HepG2 (cell line): ENCODE data around the gene DYNC2H1. TPM values are rescaled to one million over a fixed set of nuclear protein-coding genes. Genes with fewer than 3 reads are reported as not detected.
A peak's percentile ranks its signal among the peaks of the same experiment; 100 is the strongest.

Experiments
- DMAP1 ChIP-seq: IDR thresholded peaks from 2 replicates; pipeline ENCODE4 v1.6.1; 2016
- DRAP1 ChIP-seq: IDR thresholded peaks from 2 replicates; pipeline ENCODE4 v1.6.1; 2016; ENCODE audit warnings: missing genetic modification reagents, missing compliant biosample characterization
- HNF1B ChIP-seq: sonication (generic); formaldehyde crosslinking; IDR thresholded peaks from 2 replicates; pipeline ENCODE4 v1.5.1; 2020; ENCODE audit warnings: mild to moderate bottlenecking, moderate library complexity, missing genetic modification reagents
- MAF1 ChIP-seq: sonication (generic); formaldehyde crosslinking; IDR thresholded peaks from 2 replicates; pipeline ENCODE4 v1.5.0; 2020; ENCODE audit warnings: missing genetic modification reagents, borderline replicate concordance
- MLLT10 ChIP-seq: sonication (generic); formaldehyde crosslinking; IDR thresholded peaks from 2 replicates; pipeline ENCODE4 v1.4.0; 2020; ENCODE audit warnings: missing genetic modification reagents
- MYPOP ChIP-seq: sonication (generic); formaldehyde crosslinking; IDR thresholded peaks from 2 replicates; pipeline ENCODE4 v1.8.1; 2023; ENCODE audit warnings: mild to moderate bottlenecking, moderate library complexity, missing genetic modification reagents
- PHF5A ChIP-seq: IDR thresholded peaks from one replicate; pipeline ENCODE4 v1.6.1; 2018; ENCODE audit warnings: low read depth, missing genetic modification reagents; ENCODE audit not compliant: unreplicated experiment
- POLR2G ChIP-seq: fragments of 200-400 bp; formaldehyde crosslinking; IDR thresholded peaks from 2 replicates; pipeline ENCODE4 v1.6.1; 2018; ENCODE audit warnings: mild to moderate bottlenecking, low read depth, low read length, moderate library complexity
- SRF ChIP-seq: IDR thresholded peaks from 2 replicates; pipeline ENCODE4 v1.6.1; 2011; ENCODE audit warnings: mild to moderate bottlenecking, low read depth, low read length, moderate library complexity
- SUZ12 ChIP-seq: fragments of 150-350 bp; IDR thresholded peaks from 2 replicates; pipeline ENCODE4 v1.6.1; 2014; ENCODE audit warnings: low read depth, low read length
- YY1 ChIP-seq: IDR thresholded peaks from 2 replicates; pipeline ENCODE4 v1.6.1; 2011; ENCODE audit warnings: low read length, low read depth, moderate library complexity, mild to moderate bottlenecking; ENCODE audit not compliant: insufficient read depth, insufficient replicate concordance
- ZBTB40 ChIP-seq, 2 experiments: fragments of 450-650 bp in 1 of 2; sonication (generic) in 1 of 2; formaldehyde crosslinking in 1 of 2; IDR thresholded peaks; 2 replicates each; pipeline versions ENCODE4 v1.6.1 to v1.8.0; 2016 to 2022; ENCODE audit warnings: antibody characterized with exemption in 1 of 2, mild to moderate bottlenecking in 1 of 2, missing genetic modification reagents in 1 of 2
- ZNF326 ChIP-seq: sonication (generic); formaldehyde crosslinking; IDR thresholded peaks from 2 replicates; pipeline ENCODE4 v1.4.0; 2020; ENCODE audit warnings: missing genetic modification reagents, borderline replicate concordance
- ZNF337 ChIP-seq: sonication (generic); formaldehyde crosslinking; IDR thresholded peaks from 2 replicates; pipeline ENCODE4 v1.5.1; 2020; ENCODE audit warnings: missing genetic modification reagents, low read depth, mild to moderate bottlenecking, borderline replicate concordance
- ZNF468 ChIP-seq: sonication (generic); formaldehyde crosslinking; IDR thresholded peaks from 2 replicates; pipeline ENCODE4 v1.8.0; 2022; ENCODE audit warnings: mild to moderate bottlenecking, moderate library complexity, missing genetic modification reagents
- ZNF724P ChIP-seq: sonication (generic); formaldehyde crosslinking; IDR thresholded peaks from 2 replicates; pipeline ENCODE4 v1.8.0; 2022; ENCODE audit warnings: missing genetic modification reagents, borderline replicate concordance
- ZNF839 ChIP-seq: sonication (generic); formaldehyde crosslinking; IDR thresholded peaks from 2 replicates; pipeline ENCODE4 v1.4.0; 2020; ENCODE audit warnings: missing genetic modification reagents, mild to moderate bottlenecking, borderline replicate concordance
- polyA plus RNA-seq, 8 experiments: library from polyadenylated mRNA; depleted of rRNA in 3 of 8; stranded (reverse) in 7 of 8; unstranded in 1 of 8; fragments of >200 nt; fragmentation: Illumina TruSeq in 4 of 8; extraction: Trizol in 4 of 8; gene quantifications; 2 replicates each; pipeline versions ENCODE4 v1.2.1 to v1.2.3, GENCODE V29; 2011 to 2016; ENCODE audit warnings: low read depth in 4 of 8, missing spikeins in 1 of 8, mixed read lengths in 1 of 8; ENCODE audit not compliant: insufficient read depth in 1 of 8
- total RNA-seq, 5 experiments: library from RNA; depleted of rRNA; stranded (reverse); fragments of >200 nt; fragmentation: Illumina TruSeq; extraction: Trizol; gene quantifications; 2 replicates each; pipeline ENCODE4 v1.2.3, GENCODE V29; 2016; ENCODE audit warnings: low read depth in 1 of 5

Gene DYNC2H1
- total and polyA plus RNA-seq, 2 of the 13 experiments (the other 11 are each of a cell fraction or from before 2014, with no cell fraction given): 0.49 to 0.66 TPM

- TF ChIP-seq ZBTB40 (IDR thresholded peaks at IDR 0.05) (peak; percentile 80), ZBTB40 (CRISPR knock-in tag; IDR thresholded peaks at IDR 0.05) (peak; percentile 55; the same call in 1 of the 2 replicates), POLR2G (peak; percentile 92), DMAP1 (CRISPR knock-in tag) (peak; percentile 82), ZNF724P (CRISPR knock-in tag) (no peak), YY1 (no peak), ZNF337 (CRISPR knock-in tag) (no peak), MLLT10 (no peak), HNF1B (CRISPR knock-in tag) (no peak), PHF5A (CRISPR knock-in tag) (no peak), MYPOP (CRISPR knock-in tag) (0 out of 2 replicates have a peak, but pooled peaks have one; percentile 40), MAF1 (0 out of 2 replicates have a peak, but pooled peaks have one; percentile 78), ZNF839 (CRISPR knock-in tag) (peak; percentile 53; the same call in 1 of the 2 replicates), SRF (no peak), ZNF468 (CRISPR knock-in tag) (no peak), SUZ12 (no peak), DRAP1 (CRISPR knock-in tag) (peak; percentile 88), ZNF326 (CRISPR knock-in tag) (no peak)
Observed at GRCh38 chr11:103091801-103092524, 17.3 kb upstream of the DYNC2H1 start, which contains the start of gene DCUN1D5 (continued).
